Neural cell (in vitro differentiated cells): ENCODE data around the gene ARL6IP4.

Experiments
- EP300 ChIP-seq: fragments of 450-650 bp; conservative IDR thresholded peaks from 2 replicates; pipeline ENCODE4 v1.6.1; 2014; ENCODE audit warnings: antibody characterized with exemption, mild to moderate bottlenecking, moderate library complexity; ENCODE audit not compliant: poor library complexity, severe bottlenecking
- POLR2AphosphoS5 ChIP-seq: IDR thresholded peaks from 2 replicates; pipeline ENCODE4 v1.6.1; 2012
- RAD21 ChIP-seq: fragments of 450-650 bp; conservative IDR thresholded peaks from 2 replicates; pipeline ENCODE4 v1.6.1; 2014; ENCODE audit warnings: antibody characterized with exemption, mild to moderate bottlenecking, moderate library complexity
- SMC3 ChIP-seq: fragments of 450-650 bp; conservative IDR thresholded peaks from 2 replicates; pipeline ENCODE4 v1.6.1; 2014; ENCODE audit warnings: antibody characterized with exemption, mild to moderate bottlenecking, moderate library complexity; ENCODE audit not compliant: poor library complexity
- TAF1 ChIP-seq: IDR thresholded peaks from 2 replicates; pipeline ENCODE4 v1.6.1; 2012; ENCODE audit warnings: low read depth
- TF ChIP-seq, protein P1 (sequence below): fragments of 450-650 bp; IDR thresholded peaks from 2 replicates; pipeline ENCODE4 v1.5.1; 2014; ENCODE audit warnings: antibody characterized with exemption, mild to moderate bottlenecking, moderate library complexity; ENCODE audit not compliant: poor library complexity, severe bottlenecking
- TF ChIP-seq, protein P2 (sequence below): IDR thresholded peaks from 2 replicates; pipeline ENCODE4 v1.6.1; 2012; ENCODE audit warnings: borderline replicate concordance

DNA sequence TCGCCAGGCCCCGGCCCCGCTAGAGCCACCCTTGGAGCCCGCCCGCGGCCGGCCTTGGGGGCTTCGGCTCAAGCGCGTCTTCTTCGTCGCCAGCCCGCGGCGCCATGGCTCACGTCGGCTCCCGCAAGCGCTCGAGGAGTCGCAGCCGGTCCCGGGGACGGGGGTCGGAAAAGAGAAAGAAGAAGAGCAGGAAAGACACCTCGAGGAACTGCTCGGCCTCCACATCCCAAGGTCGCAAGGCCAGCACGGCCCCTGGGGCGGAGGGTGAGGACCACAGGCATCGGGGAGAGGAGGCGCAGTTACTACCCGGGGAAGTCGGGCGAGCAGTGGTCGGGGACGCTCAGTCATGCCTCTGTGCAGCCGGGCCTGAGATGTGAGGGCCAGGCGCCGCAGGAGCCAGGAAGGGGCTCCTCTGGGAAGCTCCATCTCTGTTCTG is 573 bp downstream of the ARL6IP4 start:
- TF ChIP-seq, protein P1, sequence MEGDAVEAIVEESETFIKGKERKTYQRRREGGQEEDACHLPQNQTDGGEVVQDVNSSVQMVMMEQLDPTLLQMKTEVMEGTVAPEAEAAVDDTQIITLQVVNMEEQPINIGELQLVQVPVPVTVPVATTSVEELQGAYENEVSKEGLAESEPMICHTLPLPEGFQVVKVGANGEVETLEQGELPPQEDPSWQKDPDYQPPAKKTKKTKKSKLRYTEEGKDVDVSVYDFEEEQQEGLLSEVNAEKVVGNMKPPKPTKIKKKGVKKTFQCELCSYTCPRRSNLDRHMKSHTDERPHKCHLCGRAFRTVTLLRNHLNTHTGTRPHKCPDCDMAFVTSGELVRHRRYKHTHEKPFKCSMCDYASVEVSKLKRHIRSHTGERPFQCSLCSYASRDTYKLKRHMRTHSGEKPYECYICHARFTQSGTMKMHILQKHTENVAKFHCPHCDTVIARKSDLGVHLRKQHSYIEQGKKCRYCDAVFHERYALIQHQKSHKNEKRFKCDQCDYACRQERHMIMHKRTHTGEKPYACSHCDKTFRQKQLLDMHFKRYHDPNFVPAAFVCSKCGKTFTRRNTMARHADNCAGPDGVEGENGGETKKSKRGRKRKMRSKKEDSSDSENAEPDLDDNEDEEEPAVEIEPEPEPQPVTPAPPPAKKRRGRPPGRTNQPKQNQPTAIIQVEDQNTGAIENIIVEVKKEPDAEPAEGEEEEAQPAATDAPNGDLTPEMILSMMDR: no peak
- TF ChIP-seq POLR2AphosphoS5: peak; percentile 9
- no peak for TF ChIP-seq EP300
- no peak for TF ChIP-seq TAF1
- TF ChIP-seq, protein P2, sequence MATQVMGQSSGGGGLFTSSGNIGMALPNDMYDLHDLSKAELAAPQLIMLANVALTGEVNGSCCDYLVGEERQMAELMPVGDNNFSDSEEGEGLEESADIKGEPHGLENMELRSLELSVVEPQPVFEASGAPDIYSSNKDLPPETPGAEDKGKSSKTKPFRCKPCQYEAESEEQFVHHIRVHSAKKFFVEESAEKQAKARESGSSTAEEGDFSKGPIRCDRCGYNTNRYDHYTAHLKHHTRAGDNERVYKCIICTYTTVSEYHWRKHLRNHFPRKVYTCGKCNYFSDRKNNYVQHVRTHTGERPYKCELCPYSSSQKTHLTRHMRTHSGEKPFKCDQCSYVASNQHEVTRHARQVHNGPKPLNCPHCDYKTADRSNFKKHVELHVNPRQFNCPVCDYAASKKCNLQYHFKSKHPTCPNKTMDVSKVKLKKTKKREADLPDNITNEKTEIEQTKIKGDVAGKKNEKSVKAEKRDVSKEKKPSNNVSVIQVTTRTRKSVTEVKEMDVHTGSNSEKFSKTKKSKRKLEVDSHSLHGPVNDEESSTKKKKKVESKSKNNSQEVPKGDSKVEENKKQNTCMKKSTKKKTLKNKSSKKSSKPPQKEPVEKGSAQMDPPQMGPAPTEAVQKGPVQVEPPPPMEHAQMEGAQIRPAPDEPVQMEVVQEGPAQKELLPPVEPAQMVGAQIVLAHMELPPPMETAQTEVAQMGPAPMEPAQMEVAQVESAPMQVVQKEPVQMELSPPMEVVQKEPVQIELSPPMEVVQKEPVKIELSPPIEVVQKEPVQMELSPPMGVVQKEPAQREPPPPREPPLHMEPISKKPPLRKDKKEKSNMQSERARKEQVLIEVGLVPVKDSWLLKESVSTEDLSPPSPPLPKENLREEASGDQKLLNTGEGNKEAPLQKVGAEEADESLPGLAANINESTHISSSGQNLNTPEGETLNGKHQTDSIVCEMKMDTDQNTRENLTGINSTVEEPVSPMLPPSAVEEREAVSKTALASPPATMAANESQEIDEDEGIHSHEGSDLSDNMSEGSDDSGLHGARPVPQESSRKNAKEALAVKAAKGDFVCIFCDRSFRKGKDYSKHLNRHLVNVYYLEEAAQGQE: no peak
- TF ChIP-seq SMC3: peak; percentile 56
- peak; percentile 38 for TF ChIP-seq RAD21
